DMS53 treated with DMSO at 0.1 percent for 48 hours (cell line): ENCODE measurements around the gene SLC17A8.
A peak's percentile ranks its signal among the peaks of the same experiment; 100 is the strongest.
"Not testable (repeated sequence)": the region's sequence is repeated elsewhere in the genome, so short reads cannot be mapped to it uniquely, and the experiment has no call there.

ENCODE experiments used
- DNase-seq: peaks from one replicate; lab custom pipeline; 2025; ENCODE audit not compliant: unreplicated experiment; lab: John Stamatoyannopoulos, UW

The SLC17A8 gene

DNA sequence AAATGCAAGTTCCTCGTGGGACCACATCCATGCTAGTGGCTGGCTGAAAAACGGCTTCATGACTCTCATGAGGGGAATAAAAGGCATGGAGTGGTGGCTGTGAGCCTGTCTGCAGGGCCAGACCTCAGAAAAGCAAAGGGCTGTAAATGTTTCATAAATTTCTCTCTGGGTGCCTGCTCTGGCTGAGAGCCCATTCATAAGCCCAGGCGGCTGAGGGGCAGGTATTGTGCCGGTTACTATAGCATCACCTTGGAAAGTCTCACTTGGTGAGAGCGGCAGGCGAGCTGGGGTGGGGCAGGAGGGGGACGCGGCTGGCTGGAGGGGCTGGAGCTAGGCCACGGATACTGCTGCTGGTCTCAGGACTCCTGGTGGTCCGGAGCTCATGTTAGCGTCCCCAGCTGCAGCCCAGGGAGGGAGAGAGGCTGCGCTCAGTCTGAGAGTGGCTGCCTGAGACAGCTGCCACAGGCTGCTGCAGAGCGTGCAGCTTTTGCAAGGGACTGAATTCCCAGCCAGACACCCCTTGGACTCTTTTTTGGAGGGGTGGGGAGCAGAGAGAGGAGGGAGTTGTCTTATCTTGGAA, at the start of gene SLC17A8:
Gene SLC17A8 (plus strand): TSS at position 431 of the 580 bp plus-strand sequence. CDS start 318 bp downstream, outside the sequence.
- DNase-seq, result no peak

GRCh38 chr12:100308138-100308537, 48.7 kb upstream of the SLC17A8 start:
- not testable (repeated sequence) for DNase-seq

DNA sequence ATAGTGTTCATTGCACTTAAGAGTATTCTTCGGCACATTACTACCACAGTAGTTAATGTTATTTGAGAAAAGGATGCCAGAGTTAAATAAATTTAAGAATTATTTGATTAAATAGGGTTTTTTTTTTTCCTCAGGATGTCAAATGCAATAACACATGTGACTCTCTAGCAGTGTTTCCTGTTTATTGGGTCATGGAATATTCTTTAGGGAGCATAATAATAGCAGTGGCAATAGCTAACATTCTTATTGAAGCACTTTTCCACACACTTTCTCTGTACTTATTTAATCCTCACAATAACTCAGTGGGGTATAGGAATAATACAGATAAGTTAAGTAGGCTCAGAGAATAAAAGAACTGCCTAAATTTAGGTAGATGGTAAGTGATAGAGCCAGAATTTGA, 45.6 kb upstream of the SLC17A8 start:
- no peak for DNase-seq

- DNase-seq, result no peak
Observed at GRCh38 chr12:100317371-100317770, 39.5 kb upstream of the SLC17A8 start.

DNA sequence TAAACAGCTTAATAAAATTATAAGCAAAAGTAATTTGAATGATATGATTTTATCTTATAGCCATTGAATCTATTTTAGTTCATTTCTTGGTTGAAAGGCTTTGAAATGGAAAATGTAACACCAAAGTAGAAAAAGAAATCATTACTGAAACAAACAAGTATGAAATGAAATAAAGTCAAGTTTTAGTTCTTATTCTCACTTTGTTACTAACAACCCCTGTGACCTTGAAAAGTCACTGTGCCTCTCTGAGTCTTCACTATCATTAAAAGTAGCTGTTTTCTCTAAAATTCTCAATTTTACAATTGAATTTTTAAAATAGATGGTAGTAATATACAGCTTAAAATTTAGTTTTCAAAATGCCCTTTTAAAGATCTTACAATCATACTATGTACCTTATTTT, 32.4 kb upstream of the SLC17A8 start:
- DNase-seq, result no peak

DNA sequence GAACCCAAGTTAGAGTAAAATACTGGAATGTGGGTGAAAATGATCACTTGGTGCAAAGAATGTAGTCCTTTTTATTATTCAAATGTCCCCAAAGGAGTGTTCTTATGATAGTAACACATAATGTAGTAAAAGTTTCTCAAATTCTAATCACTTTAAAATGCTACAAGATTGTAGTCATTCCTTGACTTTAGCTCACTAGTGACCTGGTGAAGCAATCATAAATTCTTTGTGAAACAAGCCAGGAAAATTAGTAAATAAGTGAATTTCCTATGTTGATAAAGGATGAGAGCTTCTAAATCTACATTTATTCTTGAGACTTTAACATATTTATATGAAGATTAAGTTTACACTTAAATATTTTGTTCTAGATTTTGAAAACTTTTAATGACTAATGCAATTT, 30.7 kb upstream of the SLC17A8 start:
- DNase-seq, result no peak

DNA sequence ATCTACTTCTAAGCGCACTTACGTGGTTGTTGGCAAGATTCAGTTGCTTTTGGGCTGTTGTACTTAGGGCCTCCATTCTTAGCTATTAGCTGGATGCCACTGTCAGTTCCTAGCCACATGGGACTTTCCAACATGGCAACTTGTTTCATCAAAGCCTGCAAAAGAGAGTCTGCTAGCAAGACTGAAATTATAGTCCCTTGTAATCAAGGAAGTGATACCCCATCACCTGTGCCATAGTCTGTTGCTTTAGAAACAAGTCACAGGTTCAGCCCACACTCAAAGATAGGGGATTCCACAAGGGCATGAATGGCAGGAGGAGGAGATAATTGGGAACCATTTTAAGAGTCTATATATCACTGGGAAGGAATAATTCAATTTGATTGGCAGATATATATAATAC, 27.1 kb upstream of the SLC17A8 start:
- no peak for DNase-seq

DNA sequence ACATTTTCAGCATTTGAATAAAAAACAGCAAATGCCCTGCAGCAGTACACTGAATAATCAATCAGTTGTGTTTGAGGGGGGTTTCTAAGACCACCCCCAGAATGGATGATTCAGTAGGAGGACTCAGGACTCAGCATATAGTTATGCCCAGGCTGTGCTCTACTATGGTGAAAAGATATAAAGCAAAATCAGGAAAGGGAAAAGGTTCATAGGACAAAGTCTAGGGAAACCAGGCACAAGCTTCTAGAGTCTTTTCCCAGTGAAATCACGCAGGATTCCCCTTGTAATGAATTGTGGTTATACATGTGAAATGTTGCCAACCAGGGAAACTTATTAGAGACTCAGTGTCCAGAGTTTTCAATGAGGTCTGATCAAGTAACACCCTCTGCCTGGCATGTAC, 25.0 kb upstream of the SLC17A8 start:
- no peak for DNase-seq

DNA sequence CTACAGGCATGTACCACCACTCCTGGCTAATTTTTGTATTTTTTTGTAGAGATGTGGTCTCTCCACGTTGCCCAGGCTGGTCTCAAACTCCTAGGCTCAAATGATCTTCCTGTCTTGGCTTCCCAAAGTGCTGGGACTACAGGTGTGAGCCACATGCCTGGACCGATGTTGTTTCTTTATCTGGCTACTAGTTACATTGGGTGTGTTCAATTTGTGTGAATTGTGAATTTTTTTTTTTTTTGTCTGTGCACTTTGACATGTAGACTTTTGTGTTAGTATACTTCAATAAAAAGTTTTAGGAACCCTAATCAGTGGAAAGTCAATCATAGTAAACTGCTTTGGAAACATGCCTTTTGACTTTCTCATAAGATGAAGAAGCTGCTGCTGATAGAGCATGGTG, 24.0 kb upstream of the SLC17A8 start:
- no peak for DNase-seq

DNA sequence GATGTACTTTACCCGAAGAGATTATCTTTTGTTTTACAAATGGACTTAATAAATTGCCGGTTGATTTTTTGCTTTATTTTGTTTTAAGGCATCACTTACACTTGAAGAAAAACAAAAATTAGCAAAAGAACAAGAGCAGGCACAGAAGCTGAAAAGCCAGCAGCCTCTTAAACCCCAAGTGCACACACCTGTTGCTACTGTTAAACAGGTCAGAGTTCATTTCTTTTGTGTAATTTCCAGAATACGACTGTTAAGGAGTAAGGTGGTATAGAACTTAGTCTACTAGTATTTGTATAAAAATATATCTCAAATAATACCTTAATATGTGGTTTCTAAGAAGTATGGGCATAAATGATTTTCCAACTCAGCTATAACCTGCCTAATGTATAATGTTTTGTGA, 19.6 kb upstream of the SLC17A8 start:
- no peak for DNase-seq

- no peak for DNase-seq
Observed at GRCh38 chr12:100337727-100338126, 19.1 kb upstream of the SLC17A8 start.

- no peak for DNase-seq
Observed at GRCh38 chr12:100339071-100339470, 17.8 kb upstream of the SLC17A8 start.

GRCh38 chr12:100342897-100343296, 14.0 kb upstream of the SLC17A8 start:
- DNase-seq, result not testable (repeated sequence)

DNA sequence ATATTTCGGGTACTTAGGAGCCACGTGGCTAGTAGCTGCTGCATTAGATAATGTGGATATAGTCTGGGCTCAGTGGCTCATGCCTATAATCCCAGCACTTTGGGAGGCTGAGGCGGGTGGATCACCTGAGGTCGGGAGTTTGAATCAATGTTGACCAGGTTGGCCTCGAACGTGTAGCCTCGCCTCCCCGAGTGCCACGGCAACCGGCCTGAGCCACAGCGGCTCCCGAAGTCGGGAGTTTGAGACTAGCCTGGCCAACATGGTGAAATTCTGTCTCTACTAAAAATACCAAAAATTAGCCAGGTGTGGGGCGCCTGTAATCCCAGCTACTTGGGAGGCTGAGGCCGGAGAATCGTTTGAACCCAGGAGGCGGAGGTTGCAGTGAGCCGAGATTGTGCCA, 12.5 kb upstream of the SLC17A8 start:
- DNase-seq, result not testable (repeated sequence)

DNA sequence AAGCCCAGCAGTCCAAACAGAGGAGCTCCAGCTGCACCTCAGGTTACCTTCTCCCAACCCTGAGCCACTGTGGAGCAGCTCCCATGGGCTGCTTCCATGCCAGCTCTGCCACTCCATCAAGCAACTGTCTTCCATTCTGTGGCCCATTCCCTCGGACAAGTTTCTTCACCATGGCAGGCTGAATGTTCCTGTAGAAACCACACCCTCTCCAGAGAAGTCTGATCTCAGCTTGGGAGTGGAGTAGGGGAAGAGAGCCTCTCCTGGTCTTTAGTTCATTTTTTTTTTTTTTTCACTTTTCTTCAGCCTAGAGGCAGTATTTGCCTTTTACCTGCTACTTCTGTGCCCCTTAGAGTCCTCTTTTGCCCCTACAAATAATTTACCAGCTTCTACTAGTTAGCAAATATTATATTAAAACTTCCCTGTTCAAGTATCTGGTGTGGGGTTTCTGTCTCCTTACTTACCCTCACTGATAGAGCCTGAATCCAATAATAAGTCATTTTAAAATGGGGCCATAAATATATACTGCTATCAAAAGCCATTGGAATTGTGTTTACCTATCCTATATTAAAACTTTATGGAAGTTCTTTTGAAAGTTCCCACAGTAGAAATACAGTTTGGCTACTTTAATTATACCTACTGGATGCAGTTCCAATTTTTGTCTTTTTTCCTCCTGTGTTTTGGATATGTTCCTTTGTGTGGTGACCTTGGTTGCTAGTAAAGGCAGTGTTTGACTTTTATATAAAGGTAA, 11.7 kb upstream of the SLC17A8 start:
- no peak for DNase-seq

- DNase-seq, result peak; percentile 39
Observed at GRCh38 chr12:100346660-100347059, 10.2 kb upstream of the SLC17A8 start.

GRCh38 chr12:100348657-100349454, 8.0 kb upstream of the SLC17A8 start:
- peak; percentile 77 for DNase-seq

DNA sequence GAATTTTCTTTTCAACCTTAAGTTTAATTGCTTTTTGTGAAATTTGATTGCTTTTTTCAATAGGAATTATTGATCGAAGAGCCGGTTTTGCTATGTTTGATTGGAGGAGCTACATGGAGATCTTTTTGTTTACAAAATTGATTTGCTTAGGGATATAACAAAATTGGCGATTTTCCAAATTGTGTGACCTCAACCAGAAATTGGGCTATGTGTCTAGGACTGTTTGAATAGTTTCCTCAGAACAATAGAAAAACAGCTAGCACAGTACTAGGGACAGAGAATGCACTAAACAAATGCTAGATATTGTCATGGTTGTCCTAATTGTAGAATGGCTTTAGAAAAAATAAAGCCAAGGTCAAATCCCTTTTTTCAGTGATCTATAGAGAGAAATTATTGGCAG, 2.4 kb downstream of the SLC17A8 start:
- no peak for DNase-seq

DNA sequence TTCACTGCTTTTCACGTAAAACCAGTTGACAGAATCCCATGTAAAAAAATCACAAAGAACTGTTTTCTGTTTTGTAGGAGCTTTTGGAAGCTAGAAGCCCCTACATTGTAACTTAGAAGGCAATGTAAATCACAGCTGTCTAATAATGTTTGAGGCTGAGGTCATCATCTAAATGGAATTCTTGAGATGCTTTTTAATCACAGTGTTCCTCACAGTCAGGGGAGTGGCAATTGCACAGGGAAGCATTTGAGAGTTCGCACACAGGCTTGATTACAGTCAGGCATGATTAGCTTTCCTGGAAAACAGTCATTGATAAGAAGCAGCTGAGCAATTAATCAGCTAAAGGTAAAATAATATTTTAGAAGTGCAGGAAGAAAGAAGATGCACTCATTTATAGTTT, 2.9 kb downstream of the SLC17A8 start:
- no peak for DNase-seq

GRCh38 chr12:100360450-100360849, 3.6 kb downstream of the SLC17A8 start:
- DNase-seq, result no peak

DNA sequence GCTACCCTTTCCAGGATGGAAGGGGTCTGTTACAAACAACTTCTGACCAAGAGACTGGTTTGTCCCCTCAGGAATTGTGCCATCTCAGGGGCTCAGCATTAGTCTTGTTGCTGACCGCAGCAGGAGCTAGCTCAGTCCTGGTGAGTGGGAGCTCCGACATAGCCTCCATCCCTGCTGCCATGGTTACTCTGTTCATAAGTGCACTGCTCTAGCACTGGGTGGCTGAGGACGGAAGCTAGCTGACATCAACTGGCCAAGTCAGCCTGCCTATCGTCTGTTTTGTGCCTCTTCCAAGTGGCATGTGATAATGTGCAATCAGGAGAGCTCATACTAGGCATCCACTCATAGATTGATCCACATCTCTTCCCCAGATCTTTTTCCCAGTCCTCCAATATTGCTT, 7.5 kb downstream of the SLC17A8 start:
- DNase-seq, result no peak

GRCh38 chr12:100365411-100365810, 8.5 kb downstream of the SLC17A8 start:
- no peak for DNase-seq
